ENCODE data around the gene SNRNP25. TPM values are rescaled to one million over a fixed set of nuclear protein-coding genes. Genes with fewer than 3 reads are reported as not detected.

Gene SNRNP25
- total and polyA plus RNA-seq, 7 donors: 23.0 to 41.7 (median 33.8) TPM

GRCh38 chr16:91484-91883 lies 37.9 kb downstream of the SNRNP25 start:
- peaks cover 6 to 48% (median 16%) of the 10 kb centered on the region in 4 donors for H3K36me3 ChIP-seq
- TF ChIP-seq POLR2A (IDR thresholded peaks at IDR 0.05) (no peak), POLR2AphosphoS5 (IDR thresholded peaks at IDR 0.05) (no peak)
- WGBS, 2 donors: 78 to 89% methylated on average over 9 of the region's 9 CpGs
- intact Hi-C loops (cut with DNase I): no loop called here
- H3K27me3 ChIP-seq: no peaks in the 10 kb centered on the region
- DNase-seq: no peak
- H3K9me3 ChIP-seq: no peaks in the 10 kb centered on the region
- peaks cover 0 to 10% (median 2%) of the 10 kb centered on the region in 4 donors for H3K4me1 ChIP-seq
- peak overlapping the region in 2 of 4 donors; percentile 39 to 50 for H3K27ac ChIP-seq
- H3K4me3 ChIP-seq: no peak overlapping the region

- no peaks in the 10 kb centered on the region for H3K9me3 ChIP-seq
- WGBS, 2 donors: 91% methylated on average over 15 of the region's 15 CpGs
- H3K4me1 ChIP-seq: peaks cover 0 to 17% (median 12%) of the 10 kb centered on the region in 4 donors
- intact Hi-C loops (cut with DNase I): no loop called here
- DNase-seq: no peak
- no peak for TF ChIP-seq EP300 (IDR thresholded peaks at IDR 0.05)
- TF ChIP-seq POLR2A (IDR thresholded peaks at IDR 0.05): no peak
- H3K36me3 ChIP-seq: peaks cover 4 to 39% (median 12%) of the 10 kb centered on the region in 4 donors
- peak overlapping the region in 1 of 4 donors; percentile 22 for H3K27ac ChIP-seq
- H3K27me3 ChIP-seq: no peaks in the 10 kb centered on the region
- H3K4me3 ChIP-seq: no peak overlapping the region
Observed at GRCh38 chr16:92431-93339, 39.1 kb downstream of the SNRNP25 start.

- H3K9me3 ChIP-seq: no peaks in the 10 kb centered on the region
- peaks cover 0 to 26% (median 8%) of the 10 kb centered on the region in 4 donors for H3K36me3 ChIP-seq
- no peaks in the 10 kb centered on the region for H3K27me3 ChIP-seq
- intact Hi-C loops (cut with DNase I): no loop called here
- no peak overlapping the region for H3K4me3 ChIP-seq
- TF ChIP-seq EP300 (IDR thresholded peaks at IDR 0.05): no peak
- no peak for TF ChIP-seq POLR2A (IDR thresholded peaks at IDR 0.05)
- TF ChIP-seq POLR2AphosphoS5 (IDR thresholded peaks at IDR 0.05): no peak
- TF ChIP-seq CTCF (IDR thresholded peaks at IDR 0.05): no peak
- no peak overlapping the region for H3K27ac ChIP-seq
- WGBS, 2 donors: 93 to 98% methylated on average over 5 of the region's 5 CpGs
- no peak for DNase-seq
- peaks cover 0 to 17% (median 12%) of the 10 kb centered on the region in 4 donors for H3K4me1 ChIP-seq
Observed at GRCh38 chr16:94918-95265, 41.3 kb downstream of the SNRNP25 start.

- Histone ChIP-seq H3K36me3 (peaks cover 0 to 23% (median 6%) of the 10 kb centered on the region in 4 donors), H3K27ac (no peak overlapping the region)
- WGBS, 2 donors: 10 to 12% methylated on average over 11 of the region's 11 CpGs
Observed at GRCh38 chr16:96935-97381, 43.3 kb downstream of the SNRNP25 start.

GRCh38 chr16:97822-98221 lies 44.2 kb downstream of the SNRNP25 start:
- DNase-seq: no peak
- Histone ChIP-seq H3K27ac (no peak overlapping the region), H3K36me3 (peaks cover 0 to 19% (median 6%) of the 10 kb centered on the region in 4 donors), H3K9me3 (no peaks in the 10 kb centered on the region), H3K4me1 (peaks cover 0 to 17% (median 10%) of the 10 kb centered on the region in 4 donors), H3K4me3 (no peak overlapping the region), H3K27me3 (no peaks in the 10 kb centered on the region)
- TF ChIP-seq POLR2AphosphoS5 (IDR thresholded peaks at IDR 0.05) (no peak), EP300 (IDR thresholded peaks at IDR 0.05) (no peak), CTCF (IDR thresholded peaks at IDR 0.05) (no peak), POLR2A (IDR thresholded peaks at IDR 0.05) (no peak)
- intact Hi-C loops (cut with DNase I): loop anchor here (1.0 kb wide), 1 partner anchor 33 kb away; no protein-coding TSS in a partner anchor
- WGBS, 2 donors: 90 to 96% methylated on average over 8 of the region's 8 CpGs

More at GRCh38 chr16:96935-97381, 43.3 kb downstream of the SNRNP25 start:
- H3K4me1 ChIP-seq: peaks cover 0 to 19% (median 12%) of the 10 kb centered on the region in 4 donors
- DNase-seq: peak; percentile 95
- H3K27me3 ChIP-seq: no peaks in the 10 kb centered on the region
- no peaks in the 10 kb centered on the region for H3K9me3 ChIP-seq
- TF ChIP-seq CTCF (IDR thresholded peaks at IDR 0.05) (peak; percentile 97 to 99 (median 98)), EP300 (IDR thresholded peaks at IDR 0.05) (no peak), POLR2AphosphoS5 (IDR thresholded peaks at IDR 0.05) (peak in 3 of 4 donors; percentile 16 to 63 (median 52))
- no peak overlapping the region for H3K4me3 ChIP-seq
- intact Hi-C loops (cut with DNase I): loop anchor here (1.0 kb wide), 1 partner anchor 32 kb away; no protein-coding TSS in a partner anchor

Measured in sigmoid colon (tissue), 7 donors.